Left kidney (tissue), 2 donors: Measurements from ENCODE around the gene EPOP. TPM values are rescaled to one million over a fixed set of nuclear protein-coding genes. Genes with fewer than 3 reads are reported as not detected.

Experiments
- DNase-seq: peaks from one replicate; pipeline ENCODE4 v3.0.0-alpha.2; 2013
- polyA plus RNA-seq: library from polyadenylated mRNA; unstranded; fragments of 120-200 nt; gene quantifications from one replicate; pipeline ENCODE4 v1.2.1, GENCODE V29; 2013; ENCODE audit not compliant: insufficient read length

The EPOP gene
- polyA plus RNA-seq, 1 donor: 1.6 TPM

DNA sequence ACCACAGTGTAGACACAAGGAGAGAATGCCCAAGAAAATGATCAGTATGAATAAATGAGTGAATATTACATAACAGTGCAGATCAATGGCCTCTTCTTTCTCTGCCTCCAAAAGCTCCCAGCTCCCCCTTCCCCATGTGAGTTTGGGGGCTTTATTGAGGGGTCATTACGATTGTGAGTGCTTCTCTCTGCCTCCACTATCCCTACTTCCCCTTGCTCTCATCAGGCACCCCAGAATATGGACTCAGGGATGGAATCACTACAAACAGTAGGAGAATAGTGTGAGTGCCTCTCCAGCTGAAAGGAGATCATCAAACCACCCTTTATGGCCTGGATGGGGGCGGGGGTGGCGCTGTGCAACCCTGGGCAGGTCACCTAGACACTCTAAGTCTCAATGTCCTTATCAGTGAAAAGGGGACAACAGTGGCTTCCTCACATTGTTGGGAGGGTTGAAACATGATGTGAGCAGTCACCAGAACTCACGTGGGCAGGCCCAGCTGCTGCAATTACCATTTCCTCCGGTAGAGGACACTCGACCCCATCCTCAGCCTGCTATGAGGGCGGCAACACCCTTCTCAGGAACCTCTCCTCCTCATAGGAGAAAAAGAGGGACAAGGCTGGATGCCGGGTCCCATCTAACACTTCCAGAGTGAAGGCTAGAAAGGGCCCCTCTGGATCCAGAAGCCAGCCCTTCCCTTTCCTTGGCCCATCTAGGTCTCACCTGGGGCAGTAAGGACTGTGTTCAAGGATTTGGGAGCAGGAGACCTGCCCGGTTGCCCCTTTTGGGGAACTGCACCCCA lies 2.1 kb upstream of the EPOP start:
- DNase-seq: peak; percentile 84

GRCh38 chr17:38674014-38674748 lies 576 bp downstream of the EPOP start:
- no peak for DNase-seq

- no peak for DNase-seq
Measured at GRCh38 chr17:38673707-38674013, 1.1 kb downstream of the EPOP start.

GRCh38 chr17:38672788-38673706 lies 1.7 kb downstream of the EPOP start:
- DNase-seq: no peak

DNA sequence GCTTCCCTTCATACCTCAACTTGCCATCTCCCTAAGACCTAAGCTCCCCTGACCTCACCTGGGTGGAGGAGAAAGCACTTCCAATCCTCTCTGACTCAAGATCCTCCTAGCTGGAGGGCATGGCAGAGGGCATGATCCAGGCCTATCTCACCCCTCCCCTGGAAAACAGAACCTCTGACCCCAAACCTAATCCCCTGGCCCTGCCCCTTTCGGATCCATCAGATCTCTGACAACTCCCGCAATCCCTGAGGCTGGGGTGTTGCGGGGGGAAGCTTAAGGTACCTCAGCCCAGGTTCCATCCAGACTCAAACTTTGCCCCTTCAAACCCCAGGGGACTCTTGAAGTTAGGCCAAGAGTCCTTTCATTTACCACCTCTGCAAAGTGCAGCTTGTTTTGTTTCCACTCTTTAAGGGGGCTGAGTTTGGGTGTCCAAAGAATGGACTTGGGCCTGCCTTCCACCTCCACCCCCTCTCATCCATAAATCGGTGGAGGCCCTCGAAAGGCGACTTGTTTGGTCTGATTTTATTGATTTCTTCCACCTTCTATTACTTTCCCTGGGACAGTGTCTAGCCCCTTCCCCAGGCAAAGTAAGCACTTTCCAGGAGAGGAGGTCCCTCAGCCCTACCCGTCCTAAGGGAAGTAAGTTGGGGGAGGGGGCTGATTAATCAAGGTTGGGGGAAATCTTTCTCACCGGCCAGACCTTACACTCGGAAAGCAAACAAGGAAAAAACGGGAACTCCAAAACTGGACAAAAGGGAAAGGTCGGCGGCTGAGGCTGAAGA lies 2.6 kb downstream of the EPOP start:
- DNase-seq: no peak

DNA sequence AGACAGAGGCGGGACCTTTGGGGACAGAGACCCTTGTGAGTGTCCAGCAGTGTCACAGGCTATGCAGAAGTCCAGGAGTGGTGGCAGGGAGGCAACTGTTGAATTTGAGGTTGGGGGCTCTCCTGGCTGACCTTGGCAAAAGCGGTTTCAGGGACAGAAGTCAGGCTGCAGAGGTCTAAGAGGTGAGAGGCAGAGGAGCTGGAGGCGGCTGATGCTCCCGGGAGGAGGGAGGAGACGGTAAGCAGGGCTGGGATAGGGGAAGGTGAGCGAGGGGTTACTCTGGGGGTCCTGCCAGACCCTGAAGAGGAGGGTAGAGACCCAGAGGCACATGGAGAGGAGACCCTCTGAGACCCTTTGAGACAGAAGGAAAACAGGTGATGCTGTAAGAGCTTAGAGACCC lies 5.2 kb downstream of the EPOP start:
- DNase-seq: no peak

- no peak for DNase-seq
Measured at GRCh38 chr17:38667787-38668122, 7.0 kb downstream of the EPOP start.

GRCh38 chr17:38667099-38667786 lies 7.5 kb downstream of the EPOP start:
- no peak for DNase-seq

GRCh38 chr17:38663964-38664644 lies 10.7 kb downstream of the EPOP start:
- no peak for DNase-seq

GRCh38 chr17:38663125-38663751 lies 11.5 kb downstream of the EPOP start:
- peak; percentile 72 for DNase-seq

- DNase-seq: no peak
Measured at GRCh38 chr17:38660097-38661025, 14.4 kb downstream of the EPOP start.

DNA sequence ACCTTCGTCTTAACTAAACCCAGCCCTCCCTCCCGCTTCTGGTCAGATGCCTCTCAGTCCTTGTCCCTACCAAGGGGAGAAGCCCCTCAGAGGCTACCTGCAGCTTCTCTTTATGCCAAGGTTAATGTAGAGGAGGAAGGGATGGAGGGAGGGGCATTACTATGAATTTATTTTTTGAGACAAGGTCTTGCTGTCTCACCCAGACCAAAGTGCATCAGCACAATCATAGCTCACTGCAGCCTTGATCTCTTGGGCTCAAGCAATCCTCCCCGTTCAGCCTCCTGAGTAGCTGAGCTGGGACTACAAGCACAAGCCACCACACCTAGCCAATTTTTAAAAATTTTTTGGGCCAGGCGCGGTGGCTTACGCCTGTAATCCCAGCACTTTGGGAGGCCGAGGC lies 15.3 kb downstream of the EPOP start:
- no peak for DNase-seq

- no peak for DNase-seq
Measured at GRCh38 chr17:38658741-38659345, 15.9 kb downstream of the EPOP start.

DNA sequence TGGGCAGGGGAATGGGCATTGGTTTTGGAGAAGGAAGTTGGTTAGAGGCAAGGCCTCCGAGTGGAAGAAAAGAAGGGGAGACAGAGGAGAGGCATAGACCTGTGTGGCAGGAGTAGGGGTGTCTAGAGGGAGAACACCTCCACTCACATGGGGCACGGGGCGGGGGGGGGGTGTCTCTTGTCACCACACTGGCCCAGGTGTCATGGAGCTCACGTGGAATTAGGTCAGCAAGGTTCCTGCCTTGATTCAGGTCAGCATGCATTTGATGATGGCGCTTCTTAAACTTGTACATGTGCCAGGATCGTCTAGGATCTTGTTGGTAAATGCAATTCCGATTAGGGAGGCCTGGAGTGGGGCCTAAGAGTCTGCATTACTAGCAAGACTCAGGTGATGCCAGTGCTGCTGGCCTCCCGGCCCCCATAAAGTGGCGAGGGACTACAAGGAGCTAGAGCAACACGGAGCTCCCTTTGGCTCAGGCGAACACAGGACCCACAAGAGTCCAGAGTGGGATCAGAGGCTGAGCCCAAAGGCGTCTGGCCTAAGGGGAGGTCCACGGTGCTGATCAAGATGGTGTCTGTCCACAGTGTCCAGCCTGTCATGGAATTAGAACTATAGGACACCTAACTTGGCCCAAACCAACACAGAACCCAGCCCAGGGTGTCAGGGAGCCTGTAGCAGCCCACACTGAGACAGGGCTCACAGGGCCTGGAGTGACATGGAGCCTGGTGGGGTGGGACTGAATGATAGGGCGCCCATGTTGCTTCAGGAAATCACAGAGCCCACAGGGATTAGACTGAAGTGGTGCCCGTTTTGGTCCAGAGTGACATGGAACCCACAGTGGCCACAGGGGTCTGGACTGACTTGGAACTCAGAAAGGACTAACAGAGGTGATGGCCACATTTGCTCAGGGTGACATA lies 16.7 kb downstream of the EPOP start:
- no peak for DNase-seq

GRCh38 chr17:38656959-38657823 lies 17.6 kb downstream of the EPOP start:
- DNase-seq: no peak
